HS-27A (cell line): ENCODE results near the gene CAMK1G.

Experiments
- DNase-seq: peaks from one replicate; pipeline ENCODE4 v3.0.0-alpha.2; 2012; ENCODE audit warnings: low read depth, missing footprints

The CAMK1G gene

GRCh38 chr1:209620487-209620884 lies 37.0 kb downstream of the CAMK1G start:
- no peak for DNase-seq

DNA sequence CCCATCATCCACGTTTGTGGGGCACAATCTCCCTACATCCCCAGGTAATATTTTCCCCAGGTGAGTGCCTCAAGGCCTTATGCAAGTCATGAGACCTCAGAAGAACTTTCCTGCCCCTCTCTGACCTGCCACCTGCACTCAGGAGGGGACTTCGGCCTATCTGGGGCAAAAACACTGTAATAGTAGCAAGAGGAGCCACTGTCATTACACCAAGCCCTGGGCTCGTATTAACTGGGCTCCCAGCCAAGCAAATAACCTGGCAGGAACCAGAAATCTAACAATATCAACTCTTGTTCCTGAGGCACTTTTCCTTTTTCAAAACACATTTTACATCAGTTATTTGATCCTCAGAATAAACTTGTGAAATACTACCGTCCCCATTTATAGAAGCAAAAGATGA lies 37.8 kb downstream of the CAMK1G start:
- no peak for DNase-seq

DNA sequence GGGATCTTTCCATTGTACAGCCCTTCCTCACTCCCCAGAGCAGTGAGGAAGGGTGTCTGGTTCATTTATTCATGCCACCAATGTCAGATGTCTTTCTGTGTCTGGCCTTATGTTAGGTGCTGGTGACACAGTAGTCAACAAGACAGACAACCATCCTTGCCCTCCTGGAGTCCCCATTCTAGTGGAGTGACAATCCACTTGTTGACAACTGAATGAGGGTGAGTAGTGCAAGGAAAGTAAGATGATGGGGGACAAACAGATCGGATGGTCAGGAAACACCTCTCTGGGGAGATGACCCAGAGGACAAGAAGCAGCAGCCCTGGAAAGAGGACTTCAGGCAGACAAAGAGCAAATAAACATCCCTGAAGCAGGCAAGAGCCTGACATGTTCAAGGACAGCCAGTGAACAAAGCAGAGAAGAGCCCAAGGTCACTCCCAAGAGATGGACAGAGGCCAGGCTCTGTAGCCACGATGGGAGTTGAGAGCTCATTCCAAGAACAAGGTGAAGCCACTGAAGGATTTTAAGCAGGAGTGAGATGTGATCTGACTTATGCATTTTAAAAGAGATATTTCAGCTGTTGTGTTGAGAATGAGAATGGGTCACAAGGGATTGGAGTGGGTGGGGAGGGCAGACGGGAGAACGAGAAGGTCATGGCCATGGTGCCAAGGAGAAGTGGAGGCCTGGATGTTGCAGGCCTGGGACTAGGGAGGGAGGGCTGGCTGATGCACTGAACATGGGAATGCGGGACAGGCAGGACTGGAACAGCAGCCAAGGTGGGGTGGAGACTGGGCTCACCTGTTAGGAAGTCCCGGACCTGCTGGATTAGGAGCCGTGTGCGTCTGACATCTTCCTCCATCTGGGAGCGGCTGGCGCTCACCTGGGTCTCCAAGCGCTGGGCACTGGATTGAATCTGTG lies 38.5 kb downstream of the CAMK1G start:
- no peak for DNase-seq

GRCh38 chr1:209622841-209623829 lies 39.6 kb downstream of the CAMK1G start:
- no peak for DNase-seq

DNA sequence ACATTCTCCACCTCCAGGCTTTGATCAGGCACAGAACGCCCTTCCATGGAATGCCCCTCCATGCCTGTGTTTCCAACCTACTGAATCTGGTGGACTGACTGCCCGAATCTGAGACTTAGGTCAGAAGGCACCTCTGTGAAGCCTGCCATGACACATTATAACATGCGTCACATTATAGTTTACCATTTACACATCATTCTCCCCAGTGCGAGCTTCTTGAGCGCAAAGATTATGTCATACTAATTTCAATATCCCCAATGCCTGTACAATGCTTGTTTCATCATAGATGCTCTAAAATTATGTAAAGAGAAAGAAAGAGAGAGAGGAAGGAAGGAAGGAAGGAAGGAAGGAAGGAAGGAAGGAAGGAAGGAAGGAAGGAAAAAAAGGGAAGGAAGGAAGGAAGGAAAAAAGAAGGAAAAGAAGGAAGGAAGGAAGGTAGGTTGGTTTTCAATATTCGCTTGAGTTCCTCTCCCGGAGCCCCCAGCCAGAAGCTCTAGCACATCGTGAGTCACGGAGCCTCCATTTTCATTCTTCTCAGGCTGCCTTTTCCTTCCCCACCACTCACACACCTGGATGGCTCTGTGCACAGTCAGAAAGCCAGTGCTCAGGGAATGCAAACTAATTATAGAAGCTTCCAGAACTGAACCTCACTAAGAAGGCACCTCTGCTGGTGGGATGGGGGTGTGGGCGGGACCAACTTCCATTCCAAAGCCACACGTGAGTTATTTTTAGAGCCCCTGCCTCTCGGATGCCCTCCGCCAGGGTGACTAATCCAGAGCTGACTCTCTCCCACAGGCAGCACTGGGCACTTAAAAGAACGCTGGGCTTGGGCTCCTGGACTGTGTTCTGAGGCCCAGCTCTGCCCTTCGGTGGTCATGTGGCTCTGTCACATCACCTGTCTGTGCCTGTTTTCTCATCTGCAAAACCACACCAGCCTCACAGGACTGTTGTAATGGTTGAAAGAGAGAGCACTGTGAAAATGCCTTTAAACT lies 41.3 kb downstream of the CAMK1G start:
- DNase-seq: no peak

DNA sequence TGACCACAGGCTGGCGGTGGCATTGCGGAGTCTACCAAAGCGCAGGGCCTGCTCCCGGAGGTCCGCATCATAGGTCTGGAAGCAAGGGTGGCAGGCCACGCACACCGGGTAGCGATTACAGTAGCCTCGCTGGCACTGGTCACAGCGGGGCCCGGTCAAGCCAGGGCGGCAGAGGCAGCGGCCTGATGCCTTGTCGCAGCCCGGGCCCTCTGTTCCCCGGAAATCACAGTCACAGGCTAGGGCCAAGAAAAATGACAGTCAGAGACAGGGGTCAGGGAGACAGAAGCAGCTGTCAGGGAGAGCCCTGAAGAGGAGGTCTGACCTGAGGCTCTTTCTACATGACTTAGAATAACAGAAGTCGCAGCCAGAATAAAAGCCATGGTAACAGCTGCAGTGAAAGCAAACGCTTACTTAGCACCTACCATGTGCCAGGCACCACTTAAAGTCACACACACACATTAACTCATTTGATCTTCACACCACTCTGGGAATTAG lies 42.3 kb downstream of the CAMK1G start:
- DNase-seq: no peak

GRCh38 chr1:209626346-209627026 lies 43.0 kb downstream of the CAMK1G start:
- DNase-seq: no peak

DNA sequence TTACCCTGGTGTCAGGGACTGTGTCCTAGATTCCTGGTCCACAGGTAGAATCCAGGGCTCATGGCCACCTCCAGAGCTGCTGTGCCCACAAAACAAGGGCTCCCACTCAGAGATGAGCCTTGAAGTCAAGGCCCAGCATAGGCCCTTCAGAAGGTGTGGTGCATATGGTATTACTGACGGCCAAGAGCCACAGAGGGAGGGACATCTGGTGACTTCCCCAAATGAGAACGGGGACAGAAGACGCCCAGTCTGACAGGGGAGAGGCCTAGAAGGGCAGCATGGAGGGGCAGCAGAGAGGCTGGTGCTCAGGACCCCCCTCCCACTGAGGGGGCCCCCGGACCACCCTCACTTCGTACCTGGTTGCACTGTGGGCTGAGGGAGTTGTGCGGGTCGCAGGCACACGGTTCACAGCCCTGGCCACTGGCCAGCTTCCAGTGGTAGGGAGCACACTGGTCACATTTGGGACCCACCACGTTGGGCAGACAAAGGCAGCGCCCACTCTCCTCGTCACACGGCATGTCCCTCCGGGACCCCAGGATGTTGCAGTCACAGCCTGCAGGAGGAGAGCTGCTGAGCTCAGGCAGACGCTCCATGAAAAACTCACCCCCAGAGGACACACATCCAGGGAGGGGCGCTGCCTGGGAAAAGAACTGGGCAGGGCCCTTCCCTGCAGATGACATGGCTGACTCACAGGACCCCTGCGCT lies 43.7 kb downstream of the CAMK1G start:
- no peak for DNase-seq

GRCh38 chr1:209627732-209628196 lies 44.2 kb downstream of the CAMK1G start:
- DNase-seq: no peak

GRCh38 chr1:209628618-209629299 lies 45.2 kb downstream of the CAMK1G start:
- DNase-seq: no peak

DNA sequence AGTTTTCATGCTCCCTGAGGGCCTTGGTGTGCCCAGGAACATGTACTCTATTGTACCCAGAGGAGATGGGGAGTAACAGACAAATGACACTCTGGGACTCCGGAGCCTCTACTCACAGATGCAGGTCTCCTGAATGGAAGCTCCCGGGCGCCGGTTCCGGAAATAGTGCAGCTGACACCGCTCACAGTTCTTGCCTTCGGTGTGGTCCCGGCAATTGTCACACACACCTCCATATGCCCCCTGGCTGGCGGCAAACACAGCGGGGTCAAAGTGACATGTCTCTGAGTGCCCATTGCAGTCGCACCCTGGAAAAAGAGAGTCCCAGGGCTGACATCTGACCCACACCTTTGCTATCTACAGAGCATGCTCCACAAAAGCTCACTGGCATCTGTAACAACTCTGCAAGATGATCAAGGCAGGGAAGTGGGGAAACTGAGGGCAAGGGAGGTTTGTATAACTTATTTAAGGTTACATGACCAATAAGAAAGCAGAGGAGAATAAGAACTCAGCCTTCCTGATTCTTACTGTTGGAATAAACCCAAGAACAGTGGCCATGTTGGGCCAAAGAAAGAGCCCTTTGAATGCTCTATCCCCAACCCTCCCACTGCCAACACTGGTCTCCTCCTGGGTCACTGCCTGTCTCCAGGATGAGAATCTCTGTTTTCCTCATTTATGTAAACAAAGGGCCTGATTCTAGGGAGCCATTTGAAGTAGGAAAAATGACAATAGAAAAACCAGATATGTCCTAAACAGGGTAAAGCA lies 46.3 kb downstream of the CAMK1G start:
- DNase-seq: no peak

DNA sequence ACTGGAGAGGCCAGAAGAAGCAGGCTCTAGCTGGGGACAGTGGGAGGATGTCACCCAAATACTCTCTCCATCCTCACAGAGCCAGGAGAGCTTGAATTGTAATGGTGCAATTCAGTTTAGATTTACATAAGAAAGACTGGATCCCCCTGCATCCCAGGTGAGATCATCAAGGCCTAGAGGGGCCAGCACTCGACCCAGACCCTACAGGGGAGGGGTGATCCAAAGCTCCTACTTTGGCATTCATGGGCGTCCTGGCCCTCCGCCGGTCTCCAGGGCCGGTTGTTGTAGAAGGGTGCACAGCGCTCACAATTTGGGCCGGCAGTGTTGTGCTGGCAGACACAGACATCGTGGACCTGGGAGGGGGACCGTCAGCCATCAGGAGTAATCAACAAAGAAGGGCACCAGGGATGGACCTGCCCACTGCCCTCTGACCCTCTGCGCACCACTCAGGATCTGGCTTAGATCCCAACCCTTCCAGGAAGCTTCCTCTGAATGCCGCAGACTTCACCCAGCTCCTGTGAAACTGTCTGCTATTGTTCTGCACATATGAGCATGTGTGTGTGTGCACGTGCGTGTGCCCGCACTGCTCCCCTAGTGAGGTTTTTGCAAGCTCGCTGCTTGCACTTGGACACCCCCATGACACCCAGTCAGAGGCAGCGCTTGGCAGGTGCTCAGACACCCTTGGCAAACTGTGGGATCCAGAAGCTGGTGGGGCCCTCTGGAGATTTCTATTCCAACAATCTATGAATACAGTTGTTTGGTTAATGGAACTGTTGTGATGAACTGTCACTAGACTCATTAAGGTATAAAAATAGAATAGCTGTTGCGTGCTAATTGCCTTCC lies 47.1 kb downstream of the CAMK1G start:
- no peak for DNase-seq

DNA sequence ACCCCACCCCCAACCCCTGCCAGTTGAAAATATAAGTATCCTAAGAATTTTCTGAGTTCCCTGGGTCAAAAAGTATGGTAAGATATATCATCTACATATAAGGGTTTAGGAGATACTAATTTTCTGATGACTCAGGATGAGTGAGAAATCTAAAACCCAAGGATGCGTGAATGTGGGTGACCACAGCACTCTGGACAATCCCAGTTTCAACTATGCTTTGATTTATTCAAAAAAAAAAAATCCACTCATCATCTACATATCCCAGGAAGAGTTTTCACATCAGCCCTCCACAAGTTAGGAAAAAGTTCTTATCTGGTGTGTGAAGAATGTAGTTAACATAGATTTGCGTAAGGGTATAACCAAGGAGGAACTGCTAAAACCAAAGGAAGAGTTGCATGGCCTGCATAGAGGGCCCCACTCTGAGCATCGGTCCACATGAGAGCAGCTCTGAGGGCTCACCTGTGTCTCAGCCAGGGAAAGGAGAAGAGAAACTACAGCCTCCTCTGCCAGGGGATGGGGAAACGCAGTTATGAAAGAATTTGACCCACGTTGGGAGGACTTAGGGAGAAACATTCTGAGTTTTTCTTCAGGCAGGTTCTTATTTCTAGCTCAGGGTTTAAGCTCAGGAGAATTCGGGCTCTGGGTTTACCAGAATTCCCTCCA lies 50.0 kb downstream of the CAMK1G start:
- no peak for DNase-seq

DNA sequence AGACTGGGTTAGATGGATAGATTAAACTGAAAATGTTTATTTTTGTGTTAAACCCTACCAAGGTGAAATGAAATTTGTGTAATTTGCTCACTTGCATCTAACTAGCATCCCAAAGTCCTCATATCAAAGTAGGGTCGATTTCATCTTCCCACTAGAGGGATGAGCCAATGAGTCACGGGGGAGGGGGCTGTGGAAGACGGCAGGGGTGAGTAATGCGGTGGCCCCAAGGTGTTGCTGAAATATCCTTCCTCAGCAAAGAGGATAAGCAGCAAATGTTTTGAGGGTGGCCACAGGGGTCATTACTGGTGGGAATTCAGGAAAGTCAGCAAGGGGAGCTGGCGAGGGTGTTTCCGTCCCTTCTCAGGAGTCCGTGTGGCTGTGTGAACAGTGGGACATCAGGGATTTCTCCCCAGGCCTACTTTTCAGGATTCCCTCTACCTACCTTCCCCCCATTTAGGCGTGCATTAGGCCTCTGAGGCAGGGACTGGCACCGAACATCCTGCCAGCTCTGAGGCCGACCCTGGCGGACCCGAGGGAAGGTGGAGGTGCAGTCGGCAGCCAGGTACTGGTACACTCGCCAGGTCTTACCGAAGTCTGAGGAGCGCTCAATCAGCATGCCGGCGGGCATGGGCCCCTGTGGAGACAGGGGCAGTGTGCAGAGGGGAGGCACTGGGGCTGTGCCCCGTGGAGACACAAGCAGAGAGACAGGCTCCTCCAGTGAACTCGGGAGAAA lies 50.7 kb downstream of the CAMK1G start:
- no peak for DNase-seq

GRCh38 chr1:209635850-209636249 lies 52.3 kb downstream of the CAMK1G start:
- no peak for DNase-seq

- DNase-seq: no peak
Observed at GRCh38 chr1:209641832-209642172, 58.3 kb downstream of the CAMK1G start.

DNA sequence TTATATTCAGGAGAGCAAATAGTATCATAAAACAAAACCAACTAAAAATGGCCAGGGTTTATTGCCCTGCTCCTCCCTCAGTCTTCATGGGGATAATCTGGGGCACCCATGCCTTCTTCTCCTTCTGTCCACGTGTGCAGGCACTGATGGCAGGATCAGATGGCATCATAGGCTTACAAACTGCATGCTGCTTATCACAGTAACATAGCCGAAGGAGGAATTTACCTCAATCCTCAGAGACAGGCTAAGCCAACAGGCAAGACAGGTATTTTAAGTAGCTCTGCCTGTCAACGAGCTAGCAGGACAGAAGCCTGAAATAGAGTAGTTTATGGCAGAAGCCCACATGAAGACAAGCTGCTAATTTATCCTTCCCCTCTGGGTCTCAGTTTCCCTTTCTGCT lies 59.3 kb downstream of the CAMK1G start:
- DNase-seq: no peak
